Ammon's horn (tissue), 1 donor: ENCODE results near the gene WDR31.

Experiments used
- DNase-seq: peaks from one replicate; pipeline ENCODE4 v3.0.0-alpha.2; 2016; ENCODE audit warnings: low spot score

WDR31 gene

DNA sequence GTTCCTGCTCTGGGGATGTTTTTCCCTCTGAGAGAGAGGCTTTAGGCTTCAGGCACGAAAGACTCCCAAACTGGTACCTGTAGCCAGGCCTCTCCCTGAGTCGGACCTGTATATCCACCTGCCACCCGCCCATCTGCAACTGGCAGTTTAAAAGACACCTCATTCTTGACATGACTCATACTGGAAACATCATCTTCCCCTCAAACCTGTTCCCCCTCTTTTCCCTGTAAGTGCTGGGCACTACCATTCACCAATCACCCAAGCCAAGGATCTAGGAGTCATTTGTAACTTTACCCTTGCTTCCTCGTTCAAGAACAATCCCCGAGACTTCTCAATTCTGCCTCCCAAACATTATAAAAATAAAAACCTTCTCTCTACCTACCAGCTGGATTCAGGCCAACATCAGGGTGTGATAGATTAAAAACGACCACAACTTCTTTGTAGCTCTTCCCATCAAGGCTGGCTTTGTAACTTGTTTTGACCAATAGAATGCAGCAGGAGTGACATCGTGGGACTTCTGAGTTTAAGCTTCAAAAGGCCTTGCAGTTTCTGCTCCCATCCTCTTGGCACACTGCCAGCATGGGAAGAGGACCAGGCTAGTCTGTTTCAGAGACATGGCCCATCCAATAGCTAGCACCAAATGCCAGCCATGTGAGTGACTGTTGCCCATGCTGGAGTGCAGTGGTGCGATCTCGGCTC, 1.8 kb upstream of the WDR31 start:
- no peak for DNase-seq

DNA sequence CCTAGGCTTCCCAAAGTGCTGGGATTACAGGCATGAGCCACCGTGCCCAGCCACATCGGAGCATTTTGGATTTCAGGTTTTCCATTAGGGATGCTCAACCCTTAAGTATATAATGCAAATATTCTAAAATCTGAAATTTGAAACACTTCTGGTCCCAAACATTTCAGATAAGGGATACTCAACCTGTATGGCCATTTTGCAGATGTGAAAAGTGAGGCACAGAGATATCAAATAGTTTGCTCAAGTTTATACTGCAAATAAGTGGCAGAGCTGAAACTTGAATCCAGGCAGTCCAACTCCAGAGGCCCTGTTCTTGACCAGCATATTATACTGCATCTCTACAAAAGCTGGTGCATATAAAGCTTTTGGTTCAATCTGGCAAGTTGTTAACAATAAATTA, 2.4 kb downstream of the WDR31 start:
- DNase-seq, result no peak

DNA sequence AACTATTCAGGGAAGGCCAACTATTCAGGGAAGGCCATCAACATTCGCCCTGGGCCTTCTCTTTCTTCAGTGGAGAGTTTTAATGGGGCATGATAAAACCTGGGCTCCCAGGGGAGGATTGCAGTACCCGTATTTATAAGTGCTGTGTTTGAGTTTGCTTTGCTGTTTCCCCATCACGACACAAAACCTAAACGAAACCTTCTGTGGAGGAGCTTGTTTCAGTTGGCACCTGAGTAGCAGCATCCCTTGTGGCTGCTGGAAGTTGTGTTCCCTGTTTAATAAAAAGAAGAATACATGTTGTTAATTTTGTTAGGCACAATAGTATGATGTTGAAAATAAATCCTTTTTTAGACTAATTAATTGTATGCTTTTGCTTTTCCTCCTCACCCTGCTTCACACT, 8.3 kb downstream of the WDR31 start:
- DNase-seq, result no peak

DNA sequence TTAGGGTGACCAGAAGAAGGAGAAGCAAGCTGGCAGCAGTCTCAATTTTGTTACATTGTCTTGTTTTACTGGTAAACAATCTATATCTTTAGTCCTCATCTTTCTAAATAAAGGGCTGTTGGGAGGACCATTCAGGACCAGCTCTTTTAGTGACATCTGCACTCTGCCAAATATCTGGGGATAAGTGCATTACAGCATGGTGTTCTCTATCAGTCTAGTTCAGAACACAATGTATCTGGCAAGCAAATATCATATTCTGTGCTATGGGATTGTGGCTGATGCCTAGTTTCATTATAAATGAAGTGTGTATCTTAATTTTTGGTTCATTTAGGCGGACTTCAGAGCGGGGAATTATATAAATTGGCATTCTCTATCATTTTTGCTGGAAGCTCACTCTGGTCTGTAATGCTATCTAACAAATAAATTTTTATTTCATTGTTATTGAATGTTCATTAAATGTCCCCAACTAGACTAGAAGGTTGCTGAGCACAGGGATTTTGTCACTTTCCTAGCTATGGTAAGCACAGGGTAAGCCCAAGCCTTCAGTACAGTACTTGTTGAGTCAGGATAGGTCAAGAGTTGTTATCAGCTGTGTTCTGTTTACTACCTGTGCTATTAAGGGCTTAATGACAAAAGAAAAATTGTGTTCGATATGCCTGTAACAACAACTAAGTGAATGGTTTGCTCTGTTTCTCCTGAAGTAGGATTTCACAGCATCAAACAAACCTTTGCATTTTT, 11.9 kb downstream of the WDR31 start:
- DNase-seq, result no peak

DNA sequence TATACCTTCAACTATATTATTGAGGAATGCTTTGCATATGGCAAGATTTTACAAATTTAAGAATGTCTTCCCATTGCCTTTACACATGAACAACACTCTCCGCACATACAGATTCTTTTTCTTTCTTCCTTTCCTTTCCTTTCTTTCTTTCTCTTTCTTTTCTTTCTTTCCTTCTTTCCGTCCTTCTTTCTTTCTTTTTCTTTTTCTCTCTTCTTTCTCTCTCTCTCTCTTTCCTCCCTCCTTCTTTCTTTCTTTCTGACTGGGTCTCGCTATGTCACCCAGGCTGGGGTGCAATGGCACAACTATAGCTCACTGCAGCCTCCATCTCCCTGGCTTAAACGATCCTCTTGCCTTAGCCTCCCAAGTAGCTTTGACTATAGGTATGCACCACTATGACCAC, 13.8 kb downstream of the WDR31 start:
- no peak for DNase-seq

DNA sequence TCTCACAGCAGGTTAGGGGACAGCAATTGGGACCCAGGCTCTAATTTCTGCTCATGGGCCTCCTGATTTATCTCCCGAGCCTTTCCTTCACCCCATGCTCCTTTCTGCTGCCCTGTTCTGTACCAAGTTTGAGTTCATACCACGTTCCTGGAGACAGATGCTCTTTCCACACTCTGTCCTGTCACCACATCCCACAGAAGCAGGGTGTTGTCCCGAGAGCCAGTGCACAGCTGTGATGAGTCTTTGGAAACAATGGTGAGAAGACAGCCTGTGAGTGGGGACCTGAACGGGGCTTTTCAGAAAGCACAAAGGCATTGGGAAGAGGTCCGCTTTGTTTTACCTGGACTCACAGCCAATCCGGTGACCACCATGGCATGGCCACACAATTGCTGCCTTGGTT, 17.4 kb downstream of the WDR31 start:
- no peak for DNase-seq

DNA sequence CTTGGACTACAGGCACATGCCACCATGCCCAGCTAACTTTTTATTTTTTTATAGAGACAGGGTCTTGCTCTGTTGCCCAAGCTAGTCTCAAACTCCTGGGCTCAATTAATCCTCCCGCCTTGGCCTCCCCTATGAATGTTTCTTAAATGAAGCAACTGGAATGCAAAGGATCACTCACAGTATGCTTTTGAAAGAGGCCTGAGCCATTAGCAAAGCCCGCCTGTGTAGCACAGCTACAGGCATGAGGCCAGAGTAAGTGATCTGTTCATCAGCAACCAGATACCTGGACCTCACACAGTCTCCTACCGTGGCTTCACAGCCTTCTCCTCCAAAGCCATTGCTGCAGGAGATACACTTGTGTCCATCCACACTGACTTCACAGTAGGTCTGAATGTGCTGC, 20.0 kb downstream of the WDR31 start:
- DNase-seq, result no peak

DNA sequence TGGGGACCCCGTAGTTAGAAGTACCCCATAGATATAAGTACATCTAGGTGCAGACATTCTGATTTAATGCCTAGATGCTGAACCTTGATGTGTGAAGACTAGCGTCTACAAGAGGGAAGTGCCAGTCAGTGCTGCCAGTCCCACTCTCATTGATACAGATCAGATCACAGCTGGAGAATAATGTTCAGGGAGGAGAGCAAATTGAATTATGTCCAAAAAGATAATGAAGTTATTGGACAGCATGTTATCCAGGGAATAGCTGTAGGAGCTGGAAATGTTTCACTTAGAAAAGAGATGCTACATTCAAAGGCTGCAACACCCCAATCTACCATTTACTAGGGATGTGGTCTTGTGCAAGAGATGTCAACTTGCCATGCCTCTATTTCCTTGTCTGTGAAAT, 21.0 kb downstream of the WDR31 start:
- no peak for DNase-seq

DNA sequence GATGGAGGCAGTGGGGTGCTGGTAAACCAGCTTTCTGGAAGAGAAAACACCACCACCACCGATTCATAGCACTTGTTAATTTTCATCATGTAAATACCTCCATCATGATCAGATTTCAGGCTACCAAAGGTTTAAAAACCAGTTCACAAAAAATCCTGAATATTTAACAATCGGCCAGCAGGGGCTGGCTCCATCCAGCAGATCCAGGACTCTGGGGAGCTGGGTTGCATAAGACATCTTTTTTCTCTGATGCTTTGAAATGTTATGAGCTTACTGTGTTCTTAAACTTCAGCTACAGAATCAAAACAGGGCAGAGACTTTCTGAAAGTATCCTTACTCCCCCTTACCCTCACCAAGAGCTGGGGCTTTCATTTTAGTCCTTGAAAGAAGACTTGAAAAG, 22.3 kb downstream of the WDR31 start:
- DNase-seq, result no peak

DNA sequence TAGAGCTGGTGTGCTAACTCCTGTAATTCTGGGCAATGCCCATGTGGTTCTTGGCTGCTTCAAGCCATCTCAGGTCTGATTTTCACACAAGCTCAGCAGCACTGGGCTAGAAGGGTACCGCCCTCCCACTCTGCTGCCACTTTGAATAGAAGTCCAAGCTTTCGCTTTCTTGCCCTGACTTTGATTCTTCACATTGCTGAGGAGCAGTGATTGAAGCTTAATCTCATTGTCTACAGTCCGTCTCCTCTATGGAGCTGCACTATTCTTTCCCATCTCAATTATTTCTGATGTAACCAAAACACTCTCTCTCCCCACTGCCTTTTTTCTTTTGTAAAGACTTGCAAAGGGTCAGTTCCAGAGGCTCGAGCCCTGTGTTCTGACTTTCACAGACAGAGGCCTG, 24.0 kb downstream of the WDR31 start:
- DNase-seq, result no peak

DNA sequence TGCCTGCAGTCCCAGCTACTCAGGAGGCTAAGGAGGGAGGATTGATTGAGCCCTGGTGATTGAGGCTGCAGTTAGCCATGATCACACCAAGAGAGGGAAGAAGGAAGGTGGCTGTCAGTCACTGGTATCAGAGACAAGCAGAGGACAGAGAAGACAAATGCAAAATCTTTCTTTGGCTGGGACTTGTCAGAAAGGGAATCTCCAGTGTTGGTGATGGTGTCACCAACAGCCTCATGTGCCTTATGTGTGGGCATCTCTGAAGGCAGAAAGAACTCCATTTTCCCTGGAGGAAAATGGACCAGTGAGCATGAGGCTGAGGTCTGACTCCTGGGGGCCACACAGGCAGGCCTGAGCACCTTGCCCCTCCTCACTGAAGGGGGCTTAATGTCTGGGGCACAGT, 24.8 kb downstream of the WDR31 start:
- DNase-seq, result no peak

DNA sequence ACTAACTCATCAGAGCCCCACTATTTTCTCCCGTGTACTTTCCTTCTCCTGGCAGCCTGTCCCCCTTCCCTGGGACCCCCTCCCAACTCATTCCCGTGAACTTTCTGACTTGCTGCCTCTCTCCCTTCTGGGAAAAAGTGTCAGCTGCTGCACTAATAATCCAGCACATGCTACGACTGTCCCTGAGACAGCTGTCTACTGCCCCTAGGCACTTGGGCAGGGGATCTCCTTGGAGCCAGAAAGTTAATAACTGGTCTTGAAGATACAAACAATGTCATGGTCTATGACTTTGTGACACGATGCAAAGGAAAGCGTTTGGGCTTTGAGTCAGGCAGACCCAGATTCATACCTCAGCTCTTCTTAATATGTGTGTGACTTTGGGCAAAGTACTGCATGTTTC, 26.8 kb downstream of the WDR31 start:
- DNase-seq, result no peak

DNA sequence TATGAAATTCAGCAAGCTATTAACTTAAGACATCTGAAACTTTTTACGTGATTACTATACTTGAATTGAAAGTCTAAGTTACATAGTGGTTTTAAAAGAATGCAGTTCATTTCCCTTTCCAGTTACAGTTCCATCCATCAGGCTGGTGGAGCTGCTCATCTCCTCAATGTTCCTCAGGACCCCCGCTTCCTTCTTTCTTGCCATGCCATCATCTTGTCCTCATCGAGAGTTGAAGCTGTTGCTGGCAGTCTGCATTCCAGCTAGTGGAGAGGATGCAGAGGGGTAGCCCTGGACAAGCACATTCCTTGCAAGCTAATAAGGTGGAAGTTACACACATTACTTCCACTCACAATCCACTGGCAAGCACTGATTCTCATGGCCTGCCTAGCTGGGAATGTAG, 28.1 kb downstream of the WDR31 start:
- DNase-seq, result peak; percentile 35

DNA sequence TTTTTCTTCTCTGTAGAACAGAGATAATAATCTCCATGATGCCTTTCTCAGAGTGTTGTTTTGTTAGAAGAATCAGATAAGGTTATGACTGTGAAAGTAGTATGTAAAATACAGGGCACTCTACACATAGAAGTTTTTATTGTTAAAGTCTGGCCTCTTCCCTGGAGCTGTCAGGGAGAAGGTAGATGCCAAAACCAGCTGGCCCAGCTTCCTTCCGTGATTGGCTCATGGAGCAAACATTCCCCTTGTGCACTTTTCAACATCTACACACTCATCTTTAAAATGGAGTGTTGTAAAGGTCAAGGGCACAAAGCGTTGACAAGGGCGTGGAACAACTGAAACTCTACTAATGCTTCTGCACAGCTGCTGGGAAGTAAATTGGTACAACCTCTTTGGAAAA, 29.5 kb downstream of the WDR31 start:
- no peak for DNase-seq

DNA sequence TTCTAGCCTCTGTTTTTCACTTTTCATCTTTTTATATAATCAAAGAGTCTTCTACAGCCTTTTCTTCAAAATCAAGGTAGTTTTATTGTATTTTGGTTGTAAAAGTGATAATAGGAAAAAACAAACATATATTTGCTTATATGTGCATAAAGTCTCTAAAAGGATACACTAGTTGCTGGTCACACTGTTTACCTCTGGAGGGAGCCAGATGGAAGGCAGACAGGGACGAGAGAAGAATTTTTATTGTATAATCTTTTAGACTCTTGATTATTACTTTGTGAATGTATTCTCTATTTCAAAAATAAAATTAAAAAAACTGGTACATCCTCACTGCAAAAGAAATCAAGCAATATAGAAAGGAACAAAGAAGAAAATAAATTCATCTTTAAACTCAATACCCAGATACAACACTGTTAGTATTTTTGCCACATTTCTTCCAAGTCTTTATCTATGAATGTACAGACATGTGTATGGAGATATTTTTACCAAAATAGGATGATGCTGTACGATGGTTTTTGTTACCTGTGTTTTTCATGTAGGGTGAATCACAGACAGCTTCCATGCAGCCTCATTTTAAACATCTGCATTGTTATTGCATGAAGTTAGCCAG, 30.8 kb downstream of the WDR31 start:
- peak; percentile 69 for DNase-seq

DNA sequence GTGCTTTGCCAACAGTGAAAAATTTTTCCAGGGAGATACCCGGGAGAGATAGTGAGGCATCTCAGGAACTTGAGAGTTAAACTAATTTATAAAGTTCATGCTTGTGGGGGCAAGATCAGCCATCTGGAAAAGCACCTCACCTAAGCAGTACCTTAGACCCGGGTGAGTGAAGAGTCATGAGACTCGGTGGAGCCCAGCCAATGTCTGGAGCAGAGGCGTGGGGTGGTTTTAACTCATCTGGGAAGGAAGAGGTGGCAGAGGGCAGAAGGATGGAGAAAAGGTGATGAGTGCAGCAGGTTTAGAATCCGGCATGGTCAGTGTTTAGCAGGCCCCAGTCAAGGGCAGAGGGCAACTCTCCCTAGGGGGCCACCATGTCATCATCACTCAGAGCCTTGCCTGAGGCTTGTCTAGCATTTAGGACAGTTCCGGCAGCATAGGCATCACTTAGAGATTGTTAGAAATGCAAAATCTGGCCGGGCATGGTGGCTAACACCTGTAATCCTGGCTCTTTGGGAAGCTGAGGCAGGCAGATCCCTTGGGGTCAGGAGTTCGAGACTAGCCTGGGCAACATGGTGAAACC, 32.6 kb downstream of the WDR31 start:
- DNase-seq, result no peak

DNA sequence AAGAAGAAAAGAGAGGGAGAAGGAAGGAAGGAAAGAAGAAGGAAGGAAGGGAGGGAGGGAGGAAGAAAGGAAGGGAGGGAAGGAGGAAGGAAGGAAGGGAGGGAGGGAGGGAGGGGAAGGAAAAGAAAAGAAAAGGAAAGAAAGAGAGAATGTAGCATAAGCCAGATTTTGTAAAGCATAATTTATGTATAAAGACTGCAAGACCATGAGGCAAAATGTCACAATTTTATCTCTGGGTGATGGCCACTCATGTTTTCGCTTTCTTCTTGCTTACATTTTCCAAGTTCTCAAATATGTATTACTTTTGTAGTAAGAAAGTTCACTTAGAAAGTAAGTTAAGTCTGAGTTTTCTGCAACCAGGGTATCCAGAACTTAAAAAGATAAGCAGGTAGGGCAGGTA, 33.5 kb downstream of the WDR31 start:
- DNase-seq, result no peak

DNA sequence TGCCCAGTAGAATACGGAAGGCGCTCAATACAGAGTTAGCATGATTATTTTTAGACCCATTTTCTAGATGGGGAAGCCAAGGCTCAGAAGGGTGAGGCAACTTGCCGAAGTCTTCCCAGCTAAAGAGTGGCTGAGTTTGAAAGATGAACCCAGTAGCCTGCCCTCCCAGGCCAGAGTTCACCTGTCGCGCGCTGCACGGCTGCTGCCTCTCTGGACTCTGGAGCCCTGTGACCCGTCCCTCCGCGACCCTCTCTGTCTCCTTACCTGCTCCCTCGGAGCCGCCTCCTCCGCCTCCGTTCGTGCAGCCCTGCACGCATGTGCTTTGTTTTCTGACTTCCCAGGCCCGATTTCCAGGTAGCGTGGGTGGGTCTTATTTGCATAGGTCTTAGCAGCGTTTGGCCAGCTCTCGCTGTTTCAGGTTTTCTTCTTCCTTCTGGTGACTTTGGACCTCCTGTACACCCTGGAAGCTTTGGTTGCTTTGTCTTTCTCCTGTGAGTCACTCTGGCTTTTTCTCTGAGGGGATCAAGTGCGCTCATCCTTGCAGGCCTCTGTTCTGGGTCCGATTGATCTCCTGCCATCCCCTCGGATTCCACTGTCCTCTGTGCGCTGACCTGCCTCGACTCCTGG, 37.2 kb downstream of the WDR31 start, which contains the start of gene RNF183:
TSS of gene RNF183 (minus strand) at position 585 of the 627 bp plus-strand sequence. CDS start 5,192 bp downstream, outside the sequence.
- no peak for DNase-seq

DNA sequence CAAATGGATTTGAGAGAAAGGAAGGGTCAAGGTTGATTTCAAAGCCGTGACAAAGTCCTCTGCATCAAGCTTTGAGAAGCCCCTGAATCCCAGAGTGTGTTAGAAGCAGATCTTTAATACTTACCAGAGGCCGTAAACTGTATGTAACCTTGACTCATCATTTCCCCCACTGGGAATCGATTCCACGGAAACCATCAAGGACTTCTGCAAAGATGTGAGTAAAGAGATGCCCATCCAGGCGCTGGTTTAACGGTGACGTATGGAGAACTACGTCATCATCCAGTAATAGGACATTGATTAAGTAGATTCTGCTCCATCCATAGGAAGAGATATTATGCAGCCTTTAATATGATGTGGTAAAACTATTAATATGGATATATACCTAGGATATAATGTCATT, 38.5 kb downstream of the WDR31 start:
- DNase-seq, result no peak

DNA sequence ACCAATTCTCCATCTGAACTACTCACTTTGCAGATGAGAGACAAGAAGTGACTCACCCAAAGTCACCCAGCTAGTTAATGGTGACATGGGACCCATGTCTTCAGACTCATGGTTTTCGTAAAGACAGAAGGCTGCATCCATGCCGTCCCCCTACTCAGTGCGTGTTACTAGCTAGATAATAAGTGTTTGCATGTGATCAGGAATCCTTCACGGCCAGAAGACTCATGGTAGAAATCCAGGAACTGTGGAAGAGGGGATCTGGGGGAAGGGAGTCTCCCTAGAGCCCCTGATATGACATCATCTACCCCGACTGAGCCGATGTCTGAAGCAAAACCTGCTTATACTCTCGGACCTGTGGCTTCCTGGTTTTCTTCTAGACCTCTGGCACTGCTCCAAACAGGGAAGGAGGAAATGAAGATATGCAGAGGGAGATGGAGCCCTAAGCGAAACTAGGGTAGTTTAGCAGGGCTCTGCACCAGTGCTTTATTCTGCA, 40.2 kb downstream of the WDR31 start:
- peak; percentile 38 for DNase-seq

DNA sequence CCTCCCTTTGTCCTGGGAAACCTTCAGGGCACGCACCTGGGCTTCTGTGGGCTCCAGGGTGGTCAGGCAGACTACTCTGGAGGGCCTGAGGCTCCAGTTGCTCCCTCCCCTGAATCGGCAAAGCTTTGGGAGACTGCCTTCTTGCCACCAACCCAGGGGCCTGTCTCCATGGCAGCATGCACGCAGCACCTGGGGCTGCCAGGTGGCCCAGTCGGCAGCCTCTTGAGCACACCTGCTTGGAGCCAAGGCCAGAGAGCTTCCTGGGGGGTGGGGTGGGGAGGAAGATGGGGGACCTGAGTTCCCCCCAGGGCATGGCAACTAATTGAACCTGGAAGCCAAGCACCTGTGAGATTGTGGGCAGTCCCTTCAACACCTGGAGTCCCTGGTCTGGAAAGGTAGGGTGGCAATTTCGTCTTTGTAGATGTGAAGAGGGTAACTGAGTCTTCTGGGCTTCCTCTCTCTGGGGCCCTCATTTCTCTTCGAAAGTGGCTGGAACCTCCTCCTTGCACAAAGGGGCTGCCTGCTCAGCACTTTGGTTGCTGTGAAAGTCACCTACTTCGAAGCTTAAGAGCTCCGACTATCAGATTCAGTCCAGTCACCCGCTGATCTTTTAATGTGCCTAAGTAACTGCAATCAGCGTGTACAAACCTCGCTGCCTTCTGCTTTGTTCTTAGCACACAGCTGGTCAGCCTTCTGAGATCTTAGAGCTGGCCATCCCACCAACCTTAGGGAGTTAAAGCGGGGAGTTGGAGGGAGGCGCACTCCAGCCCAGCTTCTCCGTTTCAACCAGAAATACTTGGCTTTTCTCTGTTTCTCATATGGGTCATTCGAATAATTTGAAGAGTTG, 40.9 kb downstream of the WDR31 start:
- no peak for DNase-seq
